Measurements from ENCODE around the gene NR3C2. TPM values are rescaled to one million over a fixed set of nuclear protein-coding genes. Genes with fewer than 3 reads are reported as not detected.

NR3C2 gene
- total RNA-seq, 4 donors from 2014 or later = 13.1 to 24.1 (median 14.6) TPM

DNA sequence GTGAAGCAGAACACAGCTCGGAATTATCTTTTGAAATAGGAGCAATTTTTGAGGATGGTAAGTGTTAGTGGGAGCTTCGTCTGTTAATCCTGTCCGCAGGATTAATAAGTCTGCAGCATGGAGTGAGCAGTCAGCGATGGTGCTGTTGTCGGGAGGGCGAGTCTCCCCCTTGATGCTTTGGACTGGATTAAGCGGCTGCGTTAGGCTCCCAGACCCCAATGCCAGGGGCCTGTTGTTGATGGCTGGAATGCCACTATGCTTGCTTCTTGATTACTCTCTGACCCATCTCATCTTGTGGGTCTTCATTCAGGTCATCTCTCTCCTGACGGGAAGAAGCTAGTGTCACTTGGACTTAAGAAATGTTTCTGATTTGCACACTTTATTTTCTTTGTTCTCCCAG is 377.8 kb downstream of the NR3C2 start:
- Histone ChIP-seq H3K4me3 (no peak overlapping the region), H3K9me3 (no peaks in the 10 kb centered on the region), H3K27ac (no peak overlapping the region), H3K36me3 (peaks cover 0 to 50% (median 0%) of the 10 kb centered on the region in 3 donors), H3K27me3 (no peaks in the 10 kb centered on the region), H3K4me1 (peaks cover 0 to 55% (median 3%) of the 10 kb centered on the region in 4 donors)
- TF ChIP-seq, protein P1, sequence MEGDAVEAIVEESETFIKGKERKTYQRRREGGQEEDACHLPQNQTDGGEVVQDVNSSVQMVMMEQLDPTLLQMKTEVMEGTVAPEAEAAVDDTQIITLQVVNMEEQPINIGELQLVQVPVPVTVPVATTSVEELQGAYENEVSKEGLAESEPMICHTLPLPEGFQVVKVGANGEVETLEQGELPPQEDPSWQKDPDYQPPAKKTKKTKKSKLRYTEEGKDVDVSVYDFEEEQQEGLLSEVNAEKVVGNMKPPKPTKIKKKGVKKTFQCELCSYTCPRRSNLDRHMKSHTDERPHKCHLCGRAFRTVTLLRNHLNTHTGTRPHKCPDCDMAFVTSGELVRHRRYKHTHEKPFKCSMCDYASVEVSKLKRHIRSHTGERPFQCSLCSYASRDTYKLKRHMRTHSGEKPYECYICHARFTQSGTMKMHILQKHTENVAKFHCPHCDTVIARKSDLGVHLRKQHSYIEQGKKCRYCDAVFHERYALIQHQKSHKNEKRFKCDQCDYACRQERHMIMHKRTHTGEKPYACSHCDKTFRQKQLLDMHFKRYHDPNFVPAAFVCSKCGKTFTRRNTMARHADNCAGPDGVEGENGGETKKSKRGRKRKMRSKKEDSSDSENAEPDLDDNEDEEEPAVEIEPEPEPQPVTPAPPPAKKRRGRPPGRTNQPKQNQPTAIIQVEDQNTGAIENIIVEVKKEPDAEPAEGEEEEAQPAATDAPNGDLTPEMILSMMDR (IDR thresholded peaks at IDR 0.05) = no peak
- TF ChIP-seq POLR2A (IDR thresholded peaks at IDR 0.05) = no peak
- TF ChIP-seq EP300 (IDR thresholded peaks at IDR 0.05) = no peak
- WGBS, 2 donors = 91 to 95% methylated on average over 9 of the region's 9 CpGs
- no peak for DNase-seq (ENCODE audit: low spot score in 2 of 2)

DNA sequence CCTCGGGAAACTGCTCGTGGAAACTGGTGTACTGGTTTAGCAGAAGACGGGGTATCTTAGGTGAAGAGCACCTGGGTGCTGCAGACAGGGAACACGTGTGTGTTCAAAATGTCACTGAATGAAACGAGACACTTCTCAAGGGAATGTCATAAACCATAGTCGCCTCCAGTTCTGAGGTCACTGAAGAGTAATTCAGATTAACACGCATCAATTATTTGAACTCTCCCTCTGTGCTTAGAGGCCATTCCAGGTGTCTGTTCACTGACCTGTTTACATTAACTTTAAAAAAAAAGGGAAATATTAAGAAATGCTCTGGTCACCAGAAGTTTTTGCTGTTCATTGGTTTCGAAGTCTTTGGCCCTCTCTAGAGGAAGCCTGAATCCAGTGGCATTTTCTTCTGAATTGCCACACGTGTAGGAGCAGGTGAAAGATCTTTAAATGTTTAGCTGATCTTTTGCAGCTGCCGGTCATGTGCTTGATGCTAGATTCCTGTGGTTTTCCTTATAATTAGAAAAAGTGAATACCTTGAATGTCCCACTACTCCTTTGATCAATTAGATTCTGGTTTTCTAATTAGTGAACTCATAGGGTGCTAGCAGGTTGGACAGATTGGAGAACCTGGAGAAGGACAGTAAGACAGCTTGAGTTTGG is 379.8 kb downstream of the NR3C2 start:
- Histone ChIP-seq H3K36me3 (peaks cover 0 to 44% (median 0%) of the 10 kb centered on the region in 3 donors), H3K9me3 (no peaks in the 10 kb centered on the region), H3K27me3 (no peaks in the 10 kb centered on the region), H3K27ac (no peak overlapping the region), H3K4me3 (no peak overlapping the region), H3K4me1 (peaks cover 0 to 58% (median 0%) of the 10 kb centered on the region in 4 donors)
- no peak for DNase-seq (ENCODE audit: low spot score in 2 of 2)
- 84 to 90% methylated on average over 10 of the region's 10 CpGs for WGBS, 2 donors
- TF ChIP-seq, protein P1 (IDR thresholded peaks at IDR 0.05) = no peak
- no peak for TF ChIP-seq EP300 (IDR thresholded peaks at IDR 0.05)
- TF ChIP-seq POLR2A (IDR thresholded peaks at IDR 0.05) = no peak

DNA sequence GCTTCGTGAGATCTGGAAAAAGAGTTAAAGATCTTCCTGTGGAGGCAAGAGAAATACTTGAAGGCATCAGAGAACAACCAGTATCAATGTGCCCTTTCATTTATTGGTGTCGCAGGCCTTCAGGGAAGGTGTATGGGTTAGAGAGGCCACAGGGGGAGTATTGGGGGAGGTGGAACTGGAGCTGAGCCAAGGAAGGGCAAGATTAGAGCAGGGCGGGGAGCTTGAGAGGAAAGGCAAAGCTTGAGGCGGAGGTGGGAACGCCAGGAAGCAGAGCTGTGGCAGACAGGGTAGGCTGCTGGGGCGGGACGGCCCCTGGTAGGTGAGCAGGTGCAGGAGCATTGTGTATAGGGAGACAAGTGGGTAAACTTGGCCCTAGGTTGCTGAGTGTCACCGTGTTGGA is 380.4 kb downstream of the NR3C2 start:
- Histone ChIP-seq H3K27me3 (no peaks in the 10 kb centered on the region), H3K4me1 (peaks cover 0 to 58% (median 0%) of the 10 kb centered on the region in 4 donors), H3K36me3 (peaks cover 0 to 37% (median 0%) of the 10 kb centered on the region in 3 donors), H3K9me3 (no peaks in the 10 kb centered on the region), H3K27ac (no peak overlapping the region), H3K4me3 (no peak overlapping the region)
- WGBS, 2 donors = 67 to 72% methylated on average over 8 of the region's 8 CpGs
- TF ChIP-seq POLR2A (IDR thresholded peaks at IDR 0.05) (no peak), EP300 (IDR thresholded peaks at IDR 0.05) (no peak)
- TF ChIP-seq, protein P1 (IDR thresholded peaks at IDR 0.05) = no peak
- no peak for DNase-seq (ENCODE audit: low spot score in 2 of 2)

DNA sequence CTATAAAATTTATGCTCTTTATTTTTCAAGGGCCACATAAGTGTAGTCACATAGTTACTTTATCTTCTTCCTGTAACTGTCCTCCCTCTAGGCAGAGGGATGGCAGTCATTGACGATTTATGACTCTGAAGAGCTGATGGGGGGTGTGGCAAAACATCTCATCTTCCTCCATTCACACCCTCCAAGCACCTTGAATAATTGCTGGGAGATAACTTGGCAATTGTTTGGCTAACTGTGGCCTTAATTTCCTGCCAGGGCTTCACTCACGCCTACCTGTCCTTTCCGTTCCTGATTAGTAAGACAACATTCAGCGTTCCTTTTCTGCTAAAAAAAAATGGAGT is 381.1 kb downstream of the NR3C2 start:
- Histone ChIP-seq H3K4me3 (no peak overlapping the region), H3K4me1 (peaks cover 0 to 54% (median 0%) of the 10 kb centered on the region in 4 donors), H3K9me3 (no peaks in the 10 kb centered on the region), H3K27me3 (no peaks in the 10 kb centered on the region), H3K27ac (no peak overlapping the region), H3K36me3 (peaks cover 0 to 31% (median 0%) of the 10 kb centered on the region in 3 donors)
- no peak for TF ChIP-seq POLR2A (IDR thresholded peaks at IDR 0.05)
- TF ChIP-seq, protein P1 (IDR thresholded peaks at IDR 0.05) = no peak
- no peak for TF ChIP-seq EP300 (IDR thresholded peaks at IDR 0.05)
- 63 to 69% methylated on average over 4 of the region's 4 CpGs for WGBS, 2 donors
- DNase-seq (ENCODE audit: low spot score in 2 of 2) = no peak

DNA sequence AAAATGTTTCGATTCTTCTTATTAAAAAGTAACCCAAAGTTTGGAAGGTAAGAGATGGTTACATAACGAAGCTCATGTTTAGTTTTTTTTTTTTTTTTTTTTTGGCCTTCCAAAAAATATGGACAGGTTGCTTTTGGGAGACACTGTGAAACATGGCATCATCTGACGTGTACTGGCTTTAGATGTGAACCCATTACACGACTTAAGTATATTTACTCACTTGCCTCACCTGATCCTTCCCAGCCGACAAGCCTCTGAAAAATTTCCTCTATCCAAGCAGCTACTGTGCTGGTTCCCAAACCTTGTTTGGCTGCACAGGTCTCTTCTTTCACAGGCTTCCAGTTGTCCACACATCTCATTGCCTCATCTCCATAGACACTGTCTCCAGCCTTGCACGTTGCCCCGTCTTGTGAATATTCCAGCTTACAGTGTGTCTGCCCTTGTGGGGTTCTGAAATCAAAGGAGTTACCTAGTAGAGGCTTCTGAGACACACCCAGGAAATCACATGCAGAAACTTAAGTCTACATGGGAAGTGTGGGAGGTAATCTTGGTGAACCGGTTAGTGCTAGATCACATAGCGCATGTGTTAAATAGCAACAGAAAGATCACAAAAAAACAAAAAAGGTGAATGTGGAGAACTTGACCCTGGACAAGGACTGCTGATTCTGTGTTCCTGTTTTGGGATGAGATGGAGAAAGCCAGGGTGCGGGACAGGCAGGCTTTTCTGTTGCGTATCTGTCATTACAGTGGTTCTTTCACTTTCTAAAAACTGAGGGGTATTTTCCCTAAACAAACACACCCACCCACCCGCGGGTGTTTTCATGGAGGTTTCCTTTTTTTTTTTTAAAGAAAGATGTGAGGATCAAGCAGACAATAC is 381.7 kb downstream of the NR3C2 start:
- Histone ChIP-seq H3K27ac (no peak overlapping the region), H3K4me3 (no peak overlapping the region), H3K36me3 (peaks cover 0 to 30% (median 0%) of the 10 kb centered on the region in 3 donors), H3K4me1 (peaks cover 0 to 54% (median 0%) of the 10 kb centered on the region in 4 donors), H3K9me3 (no peaks in the 10 kb centered on the region), H3K27me3 (no peaks in the 10 kb centered on the region)
- TF ChIP-seq EP300 (IDR thresholded peaks at IDR 0.05) (no peak), POLR2A (IDR thresholded peaks at IDR 0.05) (no peak)
- TF ChIP-seq, protein P1 (IDR thresholded peaks at IDR 0.05) = no peak
- no peak for DNase-seq (ENCODE audit: low spot score in 2 of 2)
- WGBS, 2 donors = 81% methylated on average over 13 of the region's 13 CpGs

All from tibial nerve (tissue), 4 donors.